ENCODE measurements around the gene AURKB. TPM values are rescaled to one million over a fixed set of nuclear protein-coding genes. Genes with fewer than 3 reads are reported as not detected.

The AURKB gene
- total and polyA plus RNA-seq, 2 of the 13 experiments (the other 11 are each of a cell fraction or from before 2014, with no cell fraction given), result 29.5 to 75.3 TPM

DNA sequence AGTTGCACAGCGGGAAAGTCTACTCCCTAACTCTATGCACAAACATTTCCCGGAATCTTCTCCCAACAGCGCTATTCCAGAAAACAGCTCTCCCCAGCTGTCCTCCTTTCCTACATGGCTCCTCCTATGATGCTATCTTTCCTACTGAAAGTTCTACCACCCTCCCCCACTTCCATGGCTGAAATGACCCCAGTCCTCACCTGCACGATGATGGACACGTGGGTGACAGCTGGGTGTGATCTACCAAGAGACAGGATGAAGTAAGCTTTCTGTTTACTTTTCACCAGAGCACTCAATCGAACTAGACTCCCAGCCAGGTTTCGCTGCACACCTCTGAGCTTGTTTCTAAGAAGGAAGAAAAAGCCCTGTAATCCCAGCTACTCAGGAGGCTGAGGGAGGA lies 26.8 kb upstream of the AURKB start (continued):
- TF ChIP-seq MAZ (IDR thresholded peaks at IDR 0.05; ENCODE audit: borderline replicate concordance, low read depth, low read length) (no peak), MAZ (CRISPR knock-in tag; IDR thresholded peaks at IDR 0.05; ENCODE audit: low read depth) (no peak), ESRRA (CRISPR knock-in tag; IDR thresholded peaks at IDR 0.05; ENCODE audit: low read depth) (no peak), ZNF121 (CRISPR knock-in tag; IDR thresholded peaks at IDR 0.05) (no peak), FOXA3 (CRISPR knock-in tag; IDR thresholded peaks at IDR 0.05) (peak; percentile 34; the same call in 1 of the 2 replicates), PRPF4 (IDR thresholded peaks at IDR 0.05; ENCODE audit: low read depth, low read length, poor library complexity, severe bottlenecking) (no peak), REL (CRISPR knock-in tag; conservative IDR thresholded peaks at IDR 0.05) (no peak), ZNF713 (CRISPR knock-in tag; IDR thresholded peaks at IDR 0.05) (no peak), PRMT3 (CRISPR knock-in tag; IDR thresholded peaks at IDR 0.05; ENCODE audit: borderline replicate concordance, low read depth) (no peak), GATAD1 (CRISPR knock-in tag; IDR thresholded peaks at IDR 0.05) (0 out of 2 replicates have a peak, but pooled peaks have one; percentile 12), ZFP90 (CRISPR knock-in tag; IDR thresholded peaks at IDR 0.05; ENCODE audit: borderline replicate concordance) (no peak), ATF7 (IDR thresholded peaks at IDR 0.05) (no peak), ATF7 (CRISPR knock-in tag; IDR thresholded peaks at IDR 0.05) (no peak), ZNF407 (CRISPR knock-in tag; IDR thresholded peaks at IDR 0.05; ENCODE audit: not compliant biosample characterization) (no peak), MAFG (CRISPR knock-in tag; IDR thresholded peaks at IDR 0.05) (no peak), ZBTB8A (CRISPR knock-in tag; IDR thresholded peaks at IDR 0.05; ENCODE audit: borderline replicate concordance, low read depth) (no peak), ZNF883 (CRISPR knock-in tag; IDR thresholded peaks at IDR 0.05; ENCODE audit: not compliant biosample characterization) (no peak), MAX (IDR thresholded peaks at IDR 0.05) (peak; percentile 51), ONECUT2 (CRISPR knock-in tag; IDR thresholded peaks at IDR 0.05) (no peak), CSRNP1 (CRISPR knock-in tag; IDR thresholded peaks at IDR 0.05) (no peak)
- TF ChIP-seq, protein P1, sequence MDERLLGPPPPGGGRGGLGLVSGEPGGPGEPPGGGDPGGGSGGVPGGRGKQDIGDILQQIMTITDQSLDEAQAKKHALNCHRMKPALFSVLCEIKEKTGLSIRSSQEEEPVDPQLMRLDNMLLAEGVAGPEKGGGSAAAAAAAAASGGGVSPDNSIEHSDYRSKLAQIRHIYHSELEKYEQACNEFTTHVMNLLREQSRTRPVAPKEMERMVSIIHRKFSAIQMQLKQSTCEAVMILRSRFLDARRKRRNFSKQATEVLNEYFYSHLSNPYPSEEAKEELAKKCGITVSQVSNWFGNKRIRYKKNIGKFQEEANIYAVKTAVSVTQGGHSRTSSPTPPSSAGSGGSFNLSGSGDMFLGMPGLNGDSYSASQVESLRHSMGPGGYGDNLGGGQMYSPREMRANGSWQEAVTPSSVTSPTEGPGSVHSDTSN (CRISPR knock-in tag; IDR thresholded peaks at IDR 0.05), result peak; percentile 46; the same call in 1 of the 2 replicates

All from HepG2 (cell line).